Thymus (tissue), 11 donors: ENCODE data around the gene TOMM70. TPM values are rescaled to one million over a fixed set of nuclear protein-coding genes. Genes with fewer than 3 reads are reported as not detected.
"Not testable (repeated sequence)": the region's sequence is repeated elsewhere in the genome, so short reads cannot be mapped to it uniquely, and the experiment has no call there.

Experiments
- DNase-seq, 9 donors: peaks; one replicate each; pipeline ENCODE4 v3.0.0-alpha.2; 2013; ENCODE audit warnings: low spot score in 9 of 9, low read depth in 6 of 9, missing footprints in 1 of 9
- H3K27ac ChIP-seq, 2 donors: one replicate each; pipeline ENCODE4 v1.5.1; 2013; ENCODE audit warnings: control low read depth in 1 of 2, low read depth in 1 of 2, low read length in 1 of 2, mild to moderate bottlenecking in 1 of 2, moderate library complexity in 1 of 2
- H3K27me3 ChIP-seq, 2 donors: one replicate each; pipeline ENCODE4 v1.5.1; 2013; ENCODE audit warnings: low read length in 1 of 2; ENCODE audit not compliant: control insufficient read depth in 2 of 2, insufficient read depth in 1 of 2
- H3K36me3 ChIP-seq, 2 donors: one replicate each; pipeline ENCODE4 v1.5.1; 2013; ENCODE audit warnings: low read length in 1 of 2, mild to moderate bottlenecking in 1 of 2, moderate library complexity in 1 of 2; ENCODE audit not compliant: control insufficient read depth in 2 of 2, insufficient read depth in 2 of 2
- H3K4me1 ChIP-seq, 2 donors: one replicate each; pipeline ENCODE4 v1.5.1; 2013; ENCODE audit warnings: low read length in 2 of 2; ENCODE audit not compliant: control insufficient read depth in 2 of 2, insufficient read depth in 2 of 2
- H3K4me3 ChIP-seq, 2 donors: one replicate each; pipeline ENCODE4 v1.5.1; 2013; ENCODE audit warnings: low read length in 2 of 2, control low read depth in 1 of 2, mild to moderate bottlenecking in 1 of 2
- H3K9me3 ChIP-seq, 2 donors: one replicate each; pipeline ENCODE4 v1.5.1; 2013; ENCODE audit warnings: low read length in 1 of 2, mild to moderate bottlenecking in 1 of 2; ENCODE audit not compliant: control insufficient read depth in 2 of 2, insufficient read depth in 1 of 2
- WGBS: extraction: QIAGEN DNeasy Blood & Tissue Kit; methylation state at CpG from one replicate; pipeline ENCODE4 v1.1.7; 2013; 5-methylcytosine and 5-hydroxymethylcytosine counted together
- polyA plus RNA-seq: library from polyadenylated mRNA; stranded (reverse); fragments of 200-250 nt; gene quantifications from one replicate; pipeline ENCODE4 v1.2.3, GENCODE V29; 2013
- total RNA-seq: library from RNA; stranded (reverse); fragments of 120-200 nt; gene quantifications from one replicate; pipeline ENCODE4 v1.2.4, GENCODE V29; 2013
- donor health status: healthy.

TOMM70 gene
- total and polyA plus RNA-seq, 2 donors, result 24.0 to 37.2 TPM

GRCh38 chr3:100339786-100340185 is 61.1 kb downstream of the TOMM70 start:
- H3K27ac ChIP-seq, result no peak overlapping the region
- 97% methylated on average over 5 of the region's 5 CpGs for WGBS
- peaks cover 7 to 8% of the 10 kb centered on the region in 2 donors for H3K36me3 ChIP-seq
- H3K4me1 ChIP-seq, result peaks cover 3 to 4% of the 10 kb centered on the region in 2 donors
- H3K9me3 ChIP-seq, result no peaks in the 10 kb centered on the region
- no peak overlapping the region for H3K4me3 ChIP-seq
- H3K27me3 ChIP-seq, result no peaks in the 10 kb centered on the region
- DNase-seq, result no peak

- H3K27me3 ChIP-seq, result no peaks in the 10 kb centered on the region
- H3K4me1 ChIP-seq, result peaks cover 4 to 10% of the 10 kb centered on the region in 2 donors
- H3K4me3 ChIP-seq, result no peak overlapping the region
- no peaks in the 10 kb centered on the region for H3K9me3 ChIP-seq
- H3K27ac ChIP-seq, result no peak overlapping the region
- DNase-seq, result no peak
- H3K36me3 ChIP-seq, result peaks cover 7 to 8% of the 10 kb centered on the region in 2 donors
- 95% methylated on average over 10 of the region's 10 CpGs for WGBS
These were observed 62.0 kb downstream of the TOMM70 start for GRCh38 chr3:100338911-100339310.

GRCh38 chr3:100336229-100336628 is 64.7 kb downstream of the TOMM70 start:
- not testable (repeated sequence) for H3K27me3 ChIP-seq, H3K9me3 ChIP-seq, DNase-seq, H3K27ac ChIP-seq, H3K36me3 ChIP-seq, H3K4me3 ChIP-seq
- 98% methylated on average over 10 of the region's 10 CpGs for WGBS
- peaks cover 4 to 13% of the 10 kb centered on the region in 2 donors for H3K4me1 ChIP-seq

GRCh38 chr3:100335434-100335833 is 65.5 kb downstream of the TOMM70 start:
- Histone ChIP-seq H3K36me3 (peaks cover 0 to 8% of the 10 kb centered on the region in 2 donors), H3K4me3 (peak overlapping the region; percentile 53 to 79), H3K9me3 (no peaks in the 10 kb centered on the region), H3K27ac (no peak overlapping the region), H3K27me3 (no peaks in the 10 kb centered on the region), H3K4me1 (peaks cover 4 to 13% of the 10 kb centered on the region in 2 donors)
- WGBS, result 75% methylated on average over 14 of the region's 14 CpGs
- DNase-seq, result peak in 1 of 9 donors; percentile 9

- DNase-seq, result peak; percentile 40 to 81 (median 55)
- Histone ChIP-seq H3K4me1 (peaks cover 4 to 13% of the 10 kb centered on the region in 2 donors), H3K27ac (peak within 1 kb of the TSS; percentile 33 to 64), H3K9me3 (no peaks in the 10 kb centered on the region), H3K27me3 (no peaks in the 10 kb centered on the region), H3K36me3 (peaks cover 0 to 3% of the 10 kb centered on the region in 2 donors), H3K4me3 (peak within 1 kb of the TSS; percentile 53 to 79)
- WGBS, result under 1% methylated on average over 77 of the region's 77 CpGs
These were observed 66.2 kb downstream of the TOMM70 start, which contains the start of gene NIT2 for GRCh38 chr3:100334488-100335351. Gene NIT2 (plus strand): TSS chr3:100334757. CDS start chr3:100334792, 35 bp downstream.

GRCh38 chr3:100333970-100334487 is 66.9 kb downstream of the TOMM70 start:
- Histone ChIP-seq H3K9me3 (no peaks in the 10 kb centered on the region), H3K27me3 (no peaks in the 10 kb centered on the region), H3K36me3 (peaks cover 0 to under 1% of the 10 kb centered on the region in 2 donors), H3K4me3 (peak overlapping the region; percentile 53 to 79), H3K4me1 (peaks cover 4 to 13% of the 10 kb centered on the region in 2 donors), H3K27ac (peak overlapping the region in 1 of 2 donors; percentile 13)
- peak in 1 of 9 donors; percentile 3 for DNase-seq
- WGBS, result 37% methylated on average over 14 of the region's 14 CpGs

GRCh38 chr3:100333051-100333450 is 67.8 kb downstream of the TOMM70 start:
- Histone ChIP-seq H3K9me3 (no peaks in the 10 kb centered on the region), H3K36me3 (no peaks in the 10 kb centered on the region), H3K4me3 (no peak overlapping the region), H3K27ac (no peak overlapping the region), H3K27me3 (no peaks in the 10 kb centered on the region), H3K4me1 (peaks cover 4 to 13% of the 10 kb centered on the region in 2 donors)
- DNase-seq, result no peak

GRCh38 chr3:100331660-100332059 is 69.2 kb downstream of the TOMM70 start:
- no peaks in the 10 kb centered on the region for H3K9me3 ChIP-seq
- H3K36me3 ChIP-seq, result no peaks in the 10 kb centered on the region
- no peaks in the 10 kb centered on the region for H3K27me3 ChIP-seq
- DNase-seq, result no peak
- H3K4me3 ChIP-seq, result no peak overlapping the region
- peaks cover 4 to 13% of the 10 kb centered on the region in 2 donors for H3K4me1 ChIP-seq
- no peak overlapping the region for H3K27ac ChIP-seq
- 96% methylated on average over 4 of the region's 4 CpGs for WGBS

- no peaks in the 10 kb centered on the region for H3K27me3 ChIP-seq
- no peak overlapping the region for H3K4me3 ChIP-seq
- WGBS, result 98% methylated on average over 5 of the region's 5 CpGs
- no peak overlapping the region for H3K27ac ChIP-seq
- DNase-seq, result no peak
- no peaks in the 10 kb centered on the region for H3K9me3 ChIP-seq
- H3K4me1 ChIP-seq, result peaks cover 4 to 13% of the 10 kb centered on the region in 2 donors
- H3K36me3 ChIP-seq, result no peaks in the 10 kb centered on the region
These were observed 70.2 kb downstream of the TOMM70 start for GRCh38 chr3:100330651-100331050.
